Jurkat, Clone E6-1 (cell line): Measurements from ENCODE around the gene NGEF.

Experiments
- DNase-seq: peaks from one replicate; pipeline ENCODE4 v3.0.0-alpha.2; 2011; ENCODE audit warnings: low read depth, low spot score
- H3K4me3 ChIP-seq: 2 replicates; pipeline ENCODE4 v1.5.1; 2011; ENCODE audit warnings: mild to moderate bottlenecking, low read length, control low read depth, moderate library complexity

Gene NGEF

GRCh38 chr2:232941912-232942594 is 71.0 kb downstream of the NGEF start:
- DNase-seq, result no peak
- no peak overlapping the region for H3K4me3 ChIP-seq

- DNase-seq, result no peak
- H3K4me3 ChIP-seq, result no peak overlapping the region
These were observed 71.7 kb downstream of the NGEF start for GRCh38 chr2:232941400-232941799.

- no peak for DNase-seq
These were observed 72.3 kb downstream of the NGEF start for GRCh38 chr2:232940724-232941123.

GRCh38 chr2:232937278-232937906 is 75.7 kb downstream of the NGEF start:
- DNase-seq, result no peak
- H3K4me3 ChIP-seq, result no peak overlapping the region

More at GRCh38 chr2:232940724-232941123, 72.3 kb downstream of the NGEF start:
- no peak overlapping the region for H3K4me3 ChIP-seq

DNA sequence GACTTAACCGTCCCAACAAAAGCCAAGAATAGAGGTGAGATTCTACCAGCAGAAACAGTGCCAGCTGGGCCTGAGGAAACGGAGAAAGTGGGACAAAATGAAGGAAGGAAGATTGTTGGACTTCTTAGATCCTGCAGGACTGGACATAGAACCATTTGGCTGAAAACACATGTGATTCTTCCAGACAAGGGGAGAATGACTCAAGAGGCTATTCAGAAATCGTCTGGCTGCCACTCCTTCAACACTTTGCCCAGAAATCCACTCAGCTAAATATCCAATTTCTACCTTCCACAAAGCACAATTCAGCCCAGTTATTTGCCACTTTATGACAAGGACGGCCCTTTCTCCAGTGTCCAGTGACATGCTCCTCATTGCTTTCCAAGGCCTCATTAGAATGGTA is 81.4 kb downstream of the NGEF start:
- DNase-seq, result no peak
- no peak overlapping the region for H3K4me3 ChIP-seq

DNA sequence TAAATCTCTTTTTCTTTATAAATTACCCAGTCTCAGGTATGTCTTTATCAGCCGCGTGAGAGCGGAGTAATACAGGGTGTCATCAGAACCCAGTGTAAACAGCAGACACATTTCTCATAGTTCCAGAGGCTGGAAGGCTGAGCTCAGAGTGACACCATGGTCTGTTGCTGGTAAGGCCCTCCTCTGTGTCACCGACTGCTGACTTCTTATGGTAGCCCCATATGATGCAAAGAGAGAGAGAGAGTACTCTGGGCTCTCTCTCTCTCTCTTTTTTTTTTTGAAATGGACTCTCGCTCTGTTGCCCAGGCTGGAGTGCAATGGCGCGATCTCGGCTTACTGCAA is 83.0 kb downstream of the NGEF start:
- DNase-seq, result no peak
- no peak overlapping the region for H3K4me3 ChIP-seq

- no peak for DNase-seq
- H3K4me3 ChIP-seq, result no peak overlapping the region
These were observed 83.6 kb downstream of the NGEF start for GRCh38 chr2:232929303-232930058.

DNA sequence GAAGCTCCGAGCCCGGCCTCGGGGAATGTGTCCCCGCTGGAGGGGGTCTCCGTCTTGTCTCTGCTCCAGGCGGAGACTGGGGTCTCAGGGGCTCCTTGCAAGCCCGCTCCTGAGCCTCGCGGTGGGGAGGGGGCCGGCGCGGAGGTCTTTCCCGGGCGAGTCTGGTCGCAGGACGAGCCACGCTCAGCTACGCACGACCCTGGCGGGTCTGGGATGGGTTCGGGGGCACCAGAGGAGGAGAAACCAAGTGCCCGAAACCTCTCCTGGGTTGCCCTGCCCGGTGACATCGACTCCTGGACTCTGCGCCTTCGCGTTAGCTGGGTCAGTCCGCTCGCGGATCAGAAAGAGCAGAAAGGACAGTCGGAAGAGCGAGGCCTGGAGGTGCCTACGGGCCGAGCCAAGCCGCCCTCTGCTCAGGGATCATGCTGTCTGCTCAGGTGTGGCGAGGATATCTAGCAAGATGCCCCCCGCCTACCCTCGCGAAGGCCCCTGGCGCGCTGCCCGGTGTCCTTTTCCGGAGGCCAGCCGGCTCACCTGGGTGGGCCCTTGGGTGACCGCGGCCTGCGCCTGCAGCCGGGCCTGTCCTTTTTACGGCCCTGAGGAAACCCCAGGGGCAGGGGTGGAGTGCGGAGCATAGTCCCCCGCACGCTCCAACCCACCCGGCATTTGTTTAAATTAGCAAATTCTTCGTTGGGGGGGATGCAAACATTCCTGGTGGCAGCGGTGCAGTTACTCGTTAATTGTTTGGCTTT is 84.3 kb downstream of the NGEF start:
- DNase-seq, result no peak
- no peak overlapping the region for H3K4me3 ChIP-seq

DNA sequence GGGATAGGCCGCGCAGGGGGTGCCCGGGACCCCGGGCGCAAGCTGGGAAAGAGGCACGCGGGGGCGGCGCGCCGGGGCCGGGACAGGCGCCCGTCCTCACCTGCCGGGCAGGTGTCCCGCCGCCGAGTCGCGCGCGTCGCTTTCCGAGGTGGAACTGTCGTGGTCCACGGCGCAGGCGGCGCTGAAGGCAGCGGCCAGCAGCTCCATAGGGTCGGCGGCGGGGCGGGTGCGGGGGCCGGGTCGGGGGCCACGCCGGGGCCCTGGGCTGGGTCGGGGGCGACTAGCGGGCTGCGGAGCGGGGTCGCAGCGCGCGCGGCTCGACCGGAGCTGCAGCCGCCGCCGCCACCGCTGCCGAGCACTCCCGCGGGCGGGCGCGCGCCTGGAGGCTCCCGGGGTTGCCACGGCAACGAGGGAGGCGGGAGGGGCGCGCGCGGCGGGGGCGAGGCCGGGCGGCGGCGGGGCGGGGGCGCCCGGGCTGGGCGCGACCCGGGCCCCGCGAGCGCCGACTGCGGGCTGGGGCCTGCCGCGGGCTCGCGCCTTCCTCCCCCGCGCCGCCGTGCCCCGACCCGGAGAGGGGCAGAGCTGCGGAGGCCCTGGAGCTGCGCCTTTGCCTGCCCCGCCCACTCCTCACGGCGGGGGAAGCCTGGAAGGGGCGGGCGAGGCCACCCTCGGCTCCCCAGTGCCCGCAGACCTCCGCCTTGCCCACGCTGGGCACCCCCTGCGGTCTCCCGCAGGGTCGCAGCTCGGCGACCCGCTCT is 85.1 kb downstream of the NGEF start:
- no peak for DNase-seq
- H3K4me3 ChIP-seq, result no peak overlapping the region

- no peak for DNase-seq
- no peak overlapping the region for H3K4me3 ChIP-seq
These were observed 85.8 kb downstream of the NGEF start for GRCh38 chr2:232927032-232927792.

DNA sequence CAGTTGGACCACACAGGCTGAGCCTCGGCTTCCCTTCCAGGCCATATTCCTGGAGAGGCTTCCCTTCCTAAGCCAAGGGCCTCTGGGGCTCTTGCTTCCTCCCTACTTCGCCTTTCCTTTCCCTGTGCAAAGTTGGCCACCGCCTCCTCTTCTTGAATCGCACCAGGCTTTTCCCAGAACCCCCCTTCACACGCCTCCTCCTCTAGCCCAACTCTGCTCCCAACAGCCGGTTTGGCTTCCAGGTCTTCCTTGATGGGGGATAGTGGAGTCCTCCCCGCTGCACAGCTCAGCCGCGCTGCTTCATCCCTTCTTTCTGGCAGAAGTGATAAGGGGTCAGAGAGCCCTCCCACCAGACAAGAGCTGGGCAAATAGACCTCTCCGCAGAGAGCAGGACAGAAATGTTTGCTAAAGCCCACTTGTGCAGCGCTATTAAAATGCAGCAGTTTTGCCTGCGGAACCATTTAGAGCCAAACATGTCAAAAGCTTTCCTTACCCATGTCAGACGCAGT is 86.6 kb downstream of the NGEF start:
- DNase-seq, result no peak
- H3K4me3 ChIP-seq, result no peak overlapping the region

- H3K4me3 ChIP-seq, result no peak overlapping the region
- DNase-seq, result no peak
These were observed 87.3 kb downstream of the NGEF start for GRCh38 chr2:232925821-232926156.

DNA sequence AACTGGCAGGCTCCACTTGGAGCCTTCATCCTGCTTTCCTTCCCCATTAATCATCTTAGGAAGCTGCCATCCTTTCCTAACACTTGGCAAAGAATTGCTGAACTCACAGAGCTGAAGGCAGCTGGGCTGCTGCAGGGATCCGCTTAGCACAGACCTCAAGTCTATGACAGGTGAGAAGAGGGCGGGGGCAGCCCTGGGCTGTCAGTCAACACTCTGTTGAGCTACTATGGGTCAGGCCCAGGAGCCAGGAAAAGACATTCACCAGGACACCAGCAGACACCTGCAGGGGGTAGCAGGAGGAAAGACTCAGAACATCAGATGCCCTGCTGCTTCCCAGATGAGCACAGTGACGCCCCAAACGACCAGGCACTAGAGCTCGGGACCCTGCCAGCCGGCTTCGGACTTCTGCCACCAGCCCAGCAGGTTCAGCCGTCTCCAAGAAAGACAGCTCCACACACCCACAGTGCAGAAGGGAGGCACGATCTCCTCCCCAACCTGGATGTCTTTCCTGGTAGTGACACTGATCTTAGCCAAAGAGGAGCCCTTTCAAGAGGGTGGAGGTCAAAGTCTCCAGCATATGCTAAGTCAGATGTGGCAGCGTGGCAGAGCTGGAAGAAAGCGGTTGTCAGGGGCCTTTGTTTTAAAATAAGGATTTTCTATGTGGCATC is 87.8 kb downstream of the NGEF start:
- H3K4me3 ChIP-seq, result no peak overlapping the region
- DNase-seq, result no peak

GRCh38 chr2:232924433-232924832 is 88.6 kb downstream of the NGEF start:
- no peak overlapping the region for H3K4me3 ChIP-seq
- DNase-seq, result no peak

DNA sequence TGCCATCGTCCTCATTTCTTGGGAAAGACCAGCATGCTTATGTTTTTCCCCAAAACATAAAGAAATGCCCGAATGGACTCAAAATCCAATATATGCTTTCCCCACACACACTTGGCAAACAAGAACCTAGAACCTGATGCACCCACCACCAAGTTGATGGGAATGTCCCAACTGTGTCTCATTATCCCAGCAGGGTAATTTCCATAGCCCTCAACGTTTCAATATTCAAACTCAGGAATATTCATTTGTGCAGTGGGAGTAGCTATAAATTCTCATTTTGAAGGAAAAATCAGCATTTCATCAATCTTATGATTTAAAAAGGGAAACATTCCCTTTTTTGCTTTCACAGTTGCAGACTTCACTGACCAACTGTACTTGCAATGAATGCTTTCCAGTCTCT is 92.3 kb downstream of the NGEF start:
- H3K4me3 ChIP-seq, result no peak overlapping the region
- DNase-seq, result no peak

GRCh38 chr2:232920055-232920454 is 93.0 kb downstream of the NGEF start:
- no peak for DNase-seq
- H3K4me3 ChIP-seq, result no peak overlapping the region

DNA sequence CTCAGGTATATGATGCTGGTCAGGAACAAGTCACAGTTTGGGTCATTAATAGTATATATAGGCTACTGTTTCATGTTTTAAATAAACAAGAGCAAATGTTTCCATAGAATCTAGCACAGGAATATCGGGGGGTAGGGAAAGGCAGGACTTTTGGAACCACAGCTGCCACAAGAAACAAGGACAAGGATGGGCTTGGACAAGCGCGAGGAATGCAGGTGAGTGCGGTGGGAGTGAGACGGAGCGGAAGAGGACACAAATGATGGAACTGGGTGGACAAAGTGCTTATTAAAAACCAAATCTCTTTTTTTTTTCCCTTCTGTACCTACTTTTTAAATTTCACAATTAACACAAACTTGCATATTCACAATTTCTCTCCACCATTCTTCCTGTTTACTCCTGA is 93.9 kb downstream of the NGEF start:
- DNase-seq, result no peak

GRCh38 chr2:232913903-232914302 is 99.2 kb downstream of the NGEF start:
- no peak overlapping the region for H3K4me3 ChIP-seq
- DNase-seq, result no peak

More for the DNA sequence above, 93.9 kb downstream of the NGEF start:
- H3K4me3 ChIP-seq, result no peak overlapping the region
